B cell (primary cell): ENCODE results near the gene IFNL3. TPM values are rescaled to one million over a fixed set of nuclear protein-coding genes. Genes with fewer than 3 reads are reported as not detected.

Experiments
- ATAC-seq: fragments of 200-7000 bp; cut with Tn5 transposase; one replicate; pipeline ENCODE4 v1.10.0; 2021; ENCODE audit warnings: low read depth, mild to moderate bottlenecking, moderate number of reproducible peaks, moderate library complexity
- CTCF ChIA-PET: fragments of 350-600 bp; sonication (Branson Sonifier 250); formaldehyde crosslinking; loops from one replicate; lab custom pipeline; 2021; ENCODE audit warnings: antibody characterized with exemption, inconsistent platforms; lab: Charles Lee
- POLR2A ChIA-PET: fragments of 350-600 bp; sonication (Branson Sonifier 250); formaldehyde crosslinking; loops from one replicate; lab custom pipeline; 2021; ENCODE audit warnings: antibody characterized with exemption; lab: Charles Lee
- DNase-seq: peaks from one replicate; pipeline ENCODE4 v3.0.0; 2013
- H2AFZ ChIP-seq: 2 replicates; pipeline ENCODE4 v1.6.1; 2012; ENCODE audit warnings: mild to moderate bottlenecking, low read depth, low read length; ENCODE audit not compliant: insufficient read depth, poor library complexity, severe bottlenecking
- H3K27ac ChIP-seq, 2 donors: 1 replicate in 1 of 2; 2 replicates in 1 of 2; pipeline ENCODE4 v1.5.1; 2012 to 2013; ENCODE audit warnings: low read length in 2 of 2, mild to moderate bottlenecking in 2 of 2, moderate library complexity in 1 of 2
- H3K27me3 ChIP-seq, 4 experiments: fragments of 200-600 bp in 1 of 4; sonication (generic) in 1 of 4; replicated peaks in 1 of 4; 1 replicate in 2 of 4; 2 replicates in 2 of 4; pipeline versions ENCODE4 v1.6.1 to v1.7.0; 2013 to 2016; ENCODE audit warnings: low read length in 3 of 4, mild to moderate bottlenecking in 2 of 4, mixed read lengths in 1 of 4, moderate library complexity in 1 of 4; ENCODE audit not compliant: insufficient read depth in 4 of 4, control insufficient read depth in 3 of 4; ENCODE audit errors: control extremely low read depth in 1 of 4
- H3K36me3 ChIP-seq, 2 experiments: replicated peaks in 1 of 2; 1 replicate in 1 of 2; 2 replicates in 1 of 2; pipeline versions ENCODE4 v1.6.1 to v1.7.1; 2013; ENCODE audit warnings: low read length in 1 of 2; ENCODE audit not compliant: insufficient read depth in 2 of 2, control insufficient read depth in 1 of 2; ENCODE audit errors: control extremely low read depth in 1 of 2, extremely low read depth in 1 of 2
- H3K4me1 ChIP-seq, 2 donors: fragments of 200-600 bp in 1 of 2; sonication (generic) in 1 of 2; 1 replicate in 1 of 2; 2 replicates in 1 of 2; pipeline versions ENCODE4 v1.5.1 to v1.6.1; 2013 to 2017; ENCODE audit warnings: low read length in 2 of 2; ENCODE audit not compliant: control insufficient read depth in 2 of 2, insufficient read depth in 2 of 2
- H3K4me2 ChIP-seq: replicated peaks from 2 replicates; pipeline ENCODE3; 2012; ENCODE audit warnings: mild to moderate bottlenecking, low read depth, low read length; ENCODE audit not compliant: poor library complexity, severe bottlenecking
- H3K4me3 ChIP-seq, 5 experiments: fragments of 200-600 bp in 1 of 5; sonication (generic) in 1 of 5; 1 replicate in 3 of 5; 2 replicates in 2 of 5; pipeline versions ENCODE4 v1.5.1 to v1.7.0; 2011 to 2016; ENCODE audit warnings: low read length in 4 of 5, mild to moderate bottlenecking in 4 of 5, low read depth in 2 of 5, control low read depth in 1 of 5, moderate library complexity in 1 of 5; ENCODE audit not compliant: insufficient read depth in 1 of 5; ENCODE audit errors: control extremely low read depth in 1 of 5, extremely low read depth in 1 of 5
- H3K79me2 ChIP-seq: fragments of 200-600 bp; sonication (generic); one replicate; pipeline ENCODE4 v1.6.0; 2016; ENCODE audit warnings: low read length; ENCODE audit not compliant: control insufficient read depth, insufficient read depth
- H3K9ac ChIP-seq: fragments of 200-600 bp; sonication (generic); 2 replicates; pipeline ENCODE4 v1.6.1; 2017; ENCODE audit warnings: mild to moderate bottlenecking, low read length, moderate library complexity
- H3K9me3 ChIP-seq, 3 donors: one replicate each; pipeline versions ENCODE4 v1.6.1 to v1.7.1; 2013; ENCODE audit warnings: low read length in 2 of 3; ENCODE audit not compliant: control insufficient read depth in 2 of 3, insufficient read depth in 1 of 3; ENCODE audit errors: control extremely low read depth in 1 of 3
- H4K20me1 ChIP-seq: 2 replicates; pipeline ENCODE4 v1.6.0; 2012; ENCODE audit warnings: mild to moderate bottlenecking, low read length; ENCODE audit not compliant: insufficient read depth, control insufficient read depth, poor library complexity, severe bottlenecking
- H3K27ac Mint-ChIP-seq: one replicate; pipeline ENCODE4 v1.8.0; 2021; ENCODE audit warnings: mixed read lengths
- H3K27me3 Mint-ChIP-seq: one replicate; pipeline ENCODE4 v1.8.0; 2021; ENCODE audit warnings: mixed read lengths
- H3K4me1 Mint-ChIP-seq: one replicate; pipeline ENCODE4 v1.8.0; 2021; ENCODE audit warnings: mixed read lengths
- H3K4me3 Mint-ChIP-seq: one replicate; pipeline ENCODE4 v1.8.0; 2021; ENCODE audit warnings: mixed read lengths
- H3K9me3 Mint-ChIP-seq: one replicate; pipeline ENCODE4 v1.8.0; 2022; ENCODE audit warnings: mixed read lengths; ENCODE audit not compliant: insufficient read depth
- CTCF ChIP-seq: fragments of 200-600 bp; IDR thresholded peaks from one replicate; pipeline ENCODE4 v1.8.0; 2022; ENCODE audit warnings: antibody characterized with exemption, mild to moderate bottlenecking
- EZH2 ChIP-seq: IDR thresholded peaks from 2 replicates; pipeline ENCODE4 v1.6.1; 2012; ENCODE audit warnings: borderline replicate concordance, low read depth, mild to moderate bottlenecking, moderate library complexity, low read length; ENCODE audit not compliant: insufficient read depth, poor library complexity, severe bottlenecking
- WGBS: methylation state at CpG from one replicate; pipeline ENCODE4 v1.1.5; 2013; ENCODE audit warnings: missing lambda C conversion rate; ENCODE audit not compliant: insufficient coverage; 5-methylcytosine and 5-hydroxymethylcytosine counted together
- intact Hi-C: fragments of 100-400 bp; cut with micrococcal nuclease; formaldehyde crosslinking; loops from one replicate; pipeline ENCODE4 v1.10.0; 2022
- polyA plus RNA-seq: library from polyadenylated mRNA; depleted of rRNA; stranded (reverse); fragments of >200 nt; gene quantifications from 2 replicates; pipeline ENCODE4 v1.2.3, GENCODE V29; 2012
- total RNA-seq, 2 donors: library from RNA; stranded (reverse); fragments of 120-200 nt in 1 of 2; gene quantifications; 1 replicate in 1 of 2; 2 replicates in 1 of 2; pipeline versions ENCODE4 v1.2.3 to v1.2.4, GENCODE V29; 2013 to 2022

IFNL3 gene
- total and polyA plus RNA-seq, 2 donors (not counting 1 experiment from before 2014, with no cell fraction given): not detected

- Histone ChIP-seq H3K27me3 (peaks cover 0 to 7% (median 0%) of the 10 kb centered on the region in 4 experiments), H3K4me2 (no peak overlapping the region), H2AFZ (no peak overlapping the region), H3K36me3 (no peaks in the 10 kb centered on the region), H3K9ac (no peak overlapping the region), H3K4me3 (no peak overlapping the region), H4K20me1 (no peaks in the 10 kb centered on the region), H3K4me1 (no peaks in the 10 kb centered on the region), H3K79me2 (no peaks in the 10 kb centered on the region), H3K27ac (no peak overlapping the region), H3K9me3 (peaks cover 0 to 5% (median 2%) of the 10 kb centered on the region in 3 donors)
- 86% methylated on average over 5 of the region's 7 CpGs for WGBS
- Mint-ChIP-seq H3K9me3 (no peaks in the 10 kb centered on the region), H3K27ac (no peak overlapping the region), H3K27me3 (no peaks in the 10 kb centered on the region), H3K4me3 (no peak overlapping the region), H3K4me1 (no peaks in the 10 kb centered on the region)
- DNase-seq (no peak), ATAC-seq (no peak)
- intact Hi-C loops: no loop called here
- POLR2A ChIA-PET: no interaction called here
- no peak for TF ChIP-seq EZH2
- no peak for TF ChIP-seq CTCF
- CTCF ChIA-PET: no interaction called here
Measured at GRCh38 chr19:39277598-39277997, 32.8 kb upstream of the IFNL3 start.

- Histone ChIP-seq H3K9ac (no peak overlapping the region), H3K79me2 (no peaks in the 10 kb centered on the region), H3K4me1 (no peaks in the 10 kb centered on the region), H3K36me3 (no peaks in the 10 kb centered on the region), H2AFZ (no peak overlapping the region), H3K4me3 (no peak overlapping the region), H3K27ac (no peak overlapping the region), H3K4me2 (no peak overlapping the region), H4K20me1 (no peaks in the 10 kb centered on the region), H3K27me3 (peaks cover 0 to 2% (median 0%) of the 10 kb centered on the region in 4 experiments), H3K9me3 (peaks cover 0 to 2% (median 0%) of the 10 kb centered on the region in 3 donors)
- DNase-seq (no peak), ATAC-seq (no peak)
- Mint-ChIP-seq H3K4me1 (no peaks in the 10 kb centered on the region), H3K9me3 (no peaks in the 10 kb centered on the region), H3K27ac (no peak overlapping the region), H3K27me3 (no peaks in the 10 kb centered on the region), H3K4me3 (no peak overlapping the region)
- intact Hi-C loops: no loop called here
- TF ChIP-seq EZH2 (no peak), CTCF (no peak)
- WGBS: 92% methylated on average over 4 of the region's 5 CpGs
- CTCF ChIA-PET: no interaction called here
- POLR2A ChIA-PET: no interaction called here
Measured at GRCh38 chr19:39276740-39277139, 31.9 kb upstream of the IFNL3 start.
